K562 (cell line): ENCODE measurements around the gene FGF22. TPM values are rescaled to one million over a fixed set of nuclear protein-coding genes. Genes with fewer than 3 reads are reported as not detected.

ENCODE experiments used
- ATAC-seq: fragments of 200-7000 bp; cut with Tn5 transposase; 3 replicates; pipeline ENCODE4 v1.9.1; 2020; ENCODE audit warnings: moderate library complexity
- BruUV-seq: library from RNA; stranded (reverse); fragments of 400-500 nt; replicated peaks from 2 replicates; lab custom pipeline; 2021; lab: Mats Ljungman, UMichigan
- CTCF ChIA-PET: fragments of 300-600 bp; formaldehyde crosslinking; extraction: SDS; loops from one replicate; lab custom pipeline; 2021; ENCODE audit warnings: low intra/inter-chr PET ratio; lab: Yijun Ruan, JAX
- POLR2A ChIA-PET: fragments of 300-600, 350-650 bp; sonication (Branson Sonifier 250); formaldehyde crosslinking; extraction: SDS; loops from one replicate; lab custom pipeline; 2021; ENCODE audit warnings: antibody characterized with exemption, inconsistent platforms; lab: Yijun Ruan, JAX
- DNase-seq, 4 experiments: peaks; one replicate each; pipeline versions ENCODE4 v3.0.0 to v3.0.0-alpha.2; 2011 to 2018; ENCODE audit warnings: low spot score in 3 of 4, mixed read lengths in 3 of 4; ENCODE audit errors: extremely low read depth in 1 of 4
- FAIRE-seq: peaks from 2 replicates; lab custom pipeline; 2011; peaks lifted over from hg19 to GRCh38; lab: Jason Lieb, UNC
- H2AFZ ChIP-seq: 2 replicates; pipeline ENCODE4 v1.6.0; 2011; ENCODE audit warnings: low read depth, low read length, control low read depth, inconsistent platforms
- H3K27ac ChIP-seq: fragments of 200-600 bp; 3 replicates; pipeline ENCODE4 v1.8.0; 2011; ENCODE audit warnings: low read depth, mild to moderate bottlenecking, control low read depth, inconsistent platforms, low read length, moderate library complexity, mixed read lengths; ENCODE audit errors: extremely low read depth
- H3K27me3 ChIP-seq, 2 experiments: fragments of 300-600 bp in 1 of 2; 2 replicates in 1 of 2; 3 replicates in 1 of 2; pipeline versions ENCODE4 v1.6.0 to v1.8.0; 2011; ENCODE audit warnings: inconsistent platforms in 2 of 2, low read length in 2 of 2, mild to moderate bottlenecking in 1 of 2, mixed read lengths in 1 of 2, moderate library complexity in 1 of 2; ENCODE audit not compliant: control insufficient read depth in 2 of 2, insufficient read depth in 2 of 2
- H3K36me3 ChIP-seq: fragments of 300-600 bp; 3 replicates; pipeline ENCODE4 v1.8.0; 2011; ENCODE audit warnings: mild to moderate bottlenecking, low read length, inconsistent platforms; ENCODE audit not compliant: control insufficient read depth, insufficient read depth
- H3K4me1 ChIP-seq, 2 experiments: fragments of 200-600 bp in 1 of 2; replicated peaks in 1 of 2; 2 replicates in 1 of 2; 3 replicates in 1 of 2; pipeline versions ENCODE4 v1.5.1 to v1.8.0; 2011; ENCODE audit warnings: inconsistent platforms in 2 of 2, low read length in 2 of 2, mild to moderate bottlenecking in 1 of 2, mixed read lengths in 1 of 2, moderate library complexity in 1 of 2; ENCODE audit not compliant: control insufficient read depth in 2 of 2, insufficient read depth in 2 of 2
- H3K4me2 ChIP-seq: 2 replicates; pipeline ENCODE4 v1.6.1; 2011; ENCODE audit warnings: low read length, control low read depth, inconsistent platforms, mixed read lengths; ENCODE audit not compliant: insufficient read depth
- H3K4me3 ChIP-seq: fragments of 200-600 bp; sonication (generic), shearing (Covaris generic); 2 replicates; pipeline ENCODE4 v1.5.1; 2016; ENCODE audit warnings: control low read depth, inconsistent platforms
- H3K79me2 ChIP-seq: fragments of 200-600 bp; 3 replicates; pipeline ENCODE4 v1.8.0; 2011; ENCODE audit warnings: low read length, inconsistent platforms; ENCODE audit not compliant: control insufficient read depth, insufficient read depth
- H3K9ac ChIP-seq, 2 experiments: 2 replicates each; pipeline versions ENCODE4 v1.6.0 to v1.6.1; 2011; ENCODE audit warnings: low read depth in 2 of 2, low read length in 2 of 2, control low read depth in 1 of 2, inconsistent platforms in 1 of 2, mild to moderate bottlenecking in 1 of 2, mixed read lengths in 1 of 2; ENCODE audit not compliant: insufficient read depth in 1 of 2
- H3K9me1 ChIP-seq: one replicate; pipeline ENCODE4 v1.6.0; 2011; ENCODE audit warnings: inconsistent platforms, mild to moderate bottlenecking, low read length, moderate library complexity; ENCODE audit not compliant: control insufficient read depth, insufficient read depth
- H3K9me3 ChIP-seq: replicated peaks from 2 replicates; pipeline ENCODE4 v1.5.1; 2011; ENCODE audit warnings: low read depth, low read length, inconsistent platforms; ENCODE audit not compliant: control insufficient read depth, insufficient read depth
- H4K20me1 ChIP-seq: replicated peaks from 2 replicates; pipeline ENCODE4 v1.6.1; 2011; ENCODE audit warnings: low read length, inconsistent platforms, mixed read lengths; ENCODE audit not compliant: control insufficient read depth, insufficient read depth
- CHD1 ChIP-seq: fragments of 200-600 bp; sonication (generic); IDR thresholded peaks from one replicate; pipeline ENCODE4 v1.6.1; 2012; ENCODE audit warnings: mild to moderate bottlenecking, moderate library complexity, low read length, inconsistent platforms
- CHD2 ChIP-seq: IDR thresholded peaks from 2 replicates; pipeline ENCODE4 v1.6.1; 2011; ENCODE audit warnings: low read depth, low read length
- DACH1 ChIP-seq: fragments of 450-650 bp; IDR thresholded peaks from 2 replicates; pipeline ENCODE4 v1.6.1; 2018; ENCODE audit not compliant: partially characterized antibody
- DMBX1 ChIP-seq: fragments of 250-450 bp; sonication (Bioruptor Pico); IDR thresholded peaks from 2 replicates; pipeline ENCODE4 v1.8.0; 2022; ENCODE audit warnings: inconsistent platforms, mild to moderate bottlenecking, moderate library complexity, borderline replicate concordance
- ETV6 ChIP-seq, 3 experiments: fragments of 150-350 bp in 1 of 3; sonication (generic) in 1 of 3; formaldehyde crosslinking in 1 of 3; IDR thresholded peaks; 2 replicates each; pipeline versions ENCODE4 v1.6.1 to v1.8.0; 2014 to 2022; ENCODE audit warnings: borderline replicate concordance in 2 of 3, low read depth in 2 of 3, antibody characterized with exemption in 1 of 3, low read length in 1 of 3, mild to moderate bottlenecking in 1 of 3, missing genetic modification reagents in 1 of 3
- GATA2 ChIP-seq: sonication (generic); formaldehyde crosslinking; IDR thresholded peaks from 2 replicates; pipeline ENCODE4 v1.4.0; 2020; ENCODE audit warnings: mild to moderate bottlenecking, missing genetic modification reagents
- KAT8 ChIP-seq: fragments of 450-650 bp; IDR thresholded peaks from 2 replicates; pipeline ENCODE4 v1.6.1; 2016; ENCODE audit warnings: low read depth, mild to moderate bottlenecking
- MCM7 ChIP-seq, 2 experiments: fragments of 450-650 bp; IDR thresholded peaks; 2 replicates each; pipeline ENCODE4 v1.6.1; 2016 to 2018
- NCOR1 ChIP-seq: fragments of 450-650 bp; IDR thresholded peaks from 2 replicates; pipeline ENCODE4 v1.6.1; 2016; ENCODE audit warnings: mild to moderate bottlenecking, moderate library complexity
- SMAD3 ChIP-seq: fragments of 450-650 bp; formaldehyde crosslinking; conservative IDR thresholded peaks from 2 replicates; pipeline ENCODE4 v1.4.0; 2020; ENCODE audit warnings: mild to moderate bottlenecking
- SPI1 ChIP-seq: IDR thresholded peaks from 2 replicates; pipeline ENCODE4 v1.6.1; 2011; ENCODE audit warnings: low read depth, low read length, control low read depth, borderline replicate concordance
- XRCC4 ChIP-seq: IDR thresholded peaks from one replicate; pipeline ENCODE4 v1.6.1; 2011; ENCODE audit not compliant: insufficient read depth, insufficient read length; ENCODE audit errors: extremely low read depth
- WGBS: fragments of 100-300 bp; shearing (Covaris generic); methylation state at CpG from one replicate; pipeline ENCODE4 v1.1.6; 2016; ENCODE audit warnings: low coverage, mixed read lengths; ENCODE audit not compliant: insufficient coverage; ENCODE audit errors: missing lambda C conversion rate; 5-methylcytosine and 5-hydroxymethylcytosine counted together
- in situ Hi-C: fragments of 300-500 bp; cut with MboI; formaldehyde crosslinking; loops from 4 replicates; pipeline ENCODE4 v1.15.0; 2018; ENCODE audit warnings: inconsistent platforms, mixed read lengths
- intact Hi-C: fragments of 100-400 bp; cut with micrococcal nuclease; formaldehyde crosslinking; loops from 2 replicates; pipeline ENCODE4 v1.14.2; 2022
- polyA plus RNA-seq, 8 experiments: library from polyadenylated mRNA; depleted of rRNA in 4 of 8; stranded (reverse) in 5 of 8; unstranded in 3 of 8; fragments of >200 nt; fragmentation: Nextera tagmentation in 2 of 8; fragmentation: Illumina TruSeq in 1 of 8; extraction: Ambion mirVana in 2 of 8; extraction: Trizol in 1 of 8; gene quantifications; 2 replicates each; pipeline versions ENCODE4 v1.2.1 to v1.2.3, GENCODE V29; 2011 to 2014; ENCODE audit warnings: inconsistent platforms in 1 of 8, missing spikeins in 1 of 8
- total RNA-seq, 7 experiments: library from RNA; depleted of rRNA in 6 of 7; stranded (reverse); fragments of >200 nt in 6 of 7; fragmentation: Illumina TruSeq in 2 of 7; extraction: Trizol in 2 of 7; gene quantifications; 2 replicates each; pipeline versions ENCODE4 v1.2.1 to v1.2.3, GENCODE V29; 2011 to 2021; ENCODE audit warnings: low replicate concordance in 1 of 7
- TF ChIP-seq, protein P1 (sequence below): fragments of 200-400 bp; formaldehyde crosslinking; IDR thresholded peaks from 2 replicates; pipeline ENCODE4 v1.6.1; 2017; ENCODE audit warnings: mild to moderate bottlenecking, low read depth, low read length, moderate library complexity
- TF ChIP-seq, protein P2 (sequence below): sonication (generic); formaldehyde crosslinking; IDR thresholded peaks from 2 replicates; pipeline ENCODE4 v1.8.0; 2022; ENCODE audit warnings: missing genetic modification reagents, mild to moderate bottlenecking, borderline replicate concordance
- TF ChIP-seq, protein P3 (sequence below): sonication (generic); formaldehyde crosslinking; IDR thresholded peaks from 2 replicates; pipeline ENCODE4 v1.8.0; 2023; ENCODE audit warnings: missing genetic modification reagents, mild to moderate bottlenecking, borderline replicate concordance

Gene FGF22
- total and polyA plus RNA-seq, 9 of the 15 experiments (the other 6 are each of a cell fraction or from before 2014, with no cell fraction given): 0.14 to 2.2 (median 0.86) TPM; not detected in 4

DNA sequence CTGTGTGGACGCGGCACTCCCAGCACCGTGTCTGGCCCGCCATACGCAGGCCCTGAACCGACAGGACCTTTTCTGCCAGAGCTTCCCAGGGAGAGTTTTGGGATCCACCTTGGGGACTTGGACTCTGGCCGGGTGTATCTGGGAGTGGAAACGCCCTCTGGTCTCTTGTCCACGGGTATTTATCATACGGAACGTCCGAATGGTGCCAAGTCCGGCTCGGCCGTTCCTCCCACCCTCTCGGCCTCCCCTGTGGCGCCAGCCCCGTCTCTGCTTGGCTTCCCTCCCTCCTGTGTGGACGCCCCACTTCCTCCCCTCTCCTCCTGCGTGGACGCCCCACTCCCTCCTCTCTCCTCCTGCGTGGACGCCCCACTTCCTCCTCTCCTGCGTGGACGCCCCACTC lies 37.9 kb upstream of the FGF22 start:
- WGBS: 52% methylated on average over 16 of the region's 25 CpGs
- no TSS peak for BruUV-seq
- intact Hi-C loops: no loop called here
- 0 out of 2 replicates have a peak, but pooled peaks cover 2% of the 10 kb centered on the region for H3K9me3 ChIP-seq
- no peak overlapping the region for H3K27ac ChIP-seq
- DNase-seq (no peak), FAIRE-seq (no peak)
- in situ Hi-C loops: no loop called here
- H2AFZ ChIP-seq: no peak overlapping the region
- no peaks in the 10 kb centered on the region for H4K20me1 ChIP-seq
- no peak overlapping the region for H3K4me2 ChIP-seq
- no peaks in the 10 kb centered on the region for H3K36me3 ChIP-seq
- H3K27me3 ChIP-seq: no peaks in the 10 kb centered on the region
- CTCF ChIA-PET: no interaction called here
- H3K9me1 ChIP-seq: no peaks in the 10 kb centered on the region
- H3K4me3 ChIP-seq: no peak overlapping the region
- TF ChIP-seq, protein P1, sequence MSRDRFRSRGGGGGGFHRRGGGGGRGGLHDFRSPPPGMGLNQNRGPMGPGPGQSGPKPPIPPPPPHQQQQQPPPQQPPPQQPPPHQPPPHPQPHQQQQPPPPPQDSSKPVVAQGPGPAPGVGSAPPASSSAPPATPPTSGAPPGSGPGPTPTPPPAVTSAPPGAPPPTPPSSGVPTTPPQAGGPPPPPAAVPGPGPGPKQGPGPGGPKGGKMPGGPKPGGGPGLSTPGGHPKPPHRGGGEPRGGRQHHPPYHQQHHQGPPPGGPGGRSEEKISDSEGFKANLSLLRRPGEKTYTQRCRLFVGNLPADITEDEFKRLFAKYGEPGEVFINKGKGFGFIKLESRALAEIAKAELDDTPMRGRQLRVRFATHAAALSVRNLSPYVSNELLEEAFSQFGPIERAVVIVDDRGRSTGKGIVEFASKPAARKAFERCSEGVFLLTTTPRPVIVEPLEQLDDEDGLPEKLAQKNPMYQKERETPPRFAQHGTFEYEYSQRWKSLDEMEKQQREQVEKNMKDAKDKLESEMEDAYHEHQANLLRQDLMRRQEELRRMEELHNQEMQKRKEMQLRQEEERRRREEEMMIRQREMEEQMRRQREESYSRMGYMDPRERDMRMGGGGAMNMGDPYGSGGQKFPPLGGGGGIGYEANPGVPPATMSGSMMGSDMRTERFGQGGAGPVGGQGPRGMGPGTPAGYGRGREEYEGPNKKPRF: no peak
- TF ChIP-seq, protein P2, sequence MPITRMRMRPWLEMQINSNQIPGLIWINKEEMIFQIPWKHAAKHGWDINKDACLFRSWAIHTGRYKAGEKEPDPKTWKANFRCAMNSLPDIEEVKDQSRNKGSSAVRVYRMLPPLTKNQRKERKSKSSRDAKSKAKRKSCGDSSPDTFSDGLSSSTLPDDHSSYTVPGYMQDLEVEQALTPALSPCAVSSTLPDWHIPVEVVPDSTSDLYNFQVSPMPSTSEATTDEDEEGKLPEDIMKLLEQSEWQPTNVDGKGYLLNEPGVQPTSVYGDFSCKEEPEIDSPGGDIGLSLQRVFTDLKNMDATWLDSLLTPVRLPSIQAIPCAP (CRISPR knock-in tag): no peak
- no peak for TF ChIP-seq KAT8
- no peak for TF ChIP-seq DMBX1 (CRISPR knock-in tag)
- no peak for TF ChIP-seq MCM7 (IDR thresholded peaks at IDR 0.05)
- no peak for TF ChIP-seq CHD2
- no peak for TF ChIP-seq NCOR1
- no peak for TF ChIP-seq SMAD3
- no peak for TF ChIP-seq XRCC4
- no peak for TF ChIP-seq DACH1
- no peak for TF ChIP-seq SPI1
- TF ChIP-seq GATA2 (CRISPR knock-in tag): no peak
- TF ChIP-seq ETV6 (IDR thresholded peaks at IDR 0.05; ENCODE audit: borderline replicate concordance in 1 of 2, low read depth in 2 of 2, low read length in 1 of 2): no peak
- TF ChIP-seq ETV6 (CRISPR knock-in tag; IDR thresholded peaks at IDR 0.05; ENCODE audit: borderline replicate concordance): no peak
- no peak for TF ChIP-seq CHD1
- TF ChIP-seq, protein P3, sequence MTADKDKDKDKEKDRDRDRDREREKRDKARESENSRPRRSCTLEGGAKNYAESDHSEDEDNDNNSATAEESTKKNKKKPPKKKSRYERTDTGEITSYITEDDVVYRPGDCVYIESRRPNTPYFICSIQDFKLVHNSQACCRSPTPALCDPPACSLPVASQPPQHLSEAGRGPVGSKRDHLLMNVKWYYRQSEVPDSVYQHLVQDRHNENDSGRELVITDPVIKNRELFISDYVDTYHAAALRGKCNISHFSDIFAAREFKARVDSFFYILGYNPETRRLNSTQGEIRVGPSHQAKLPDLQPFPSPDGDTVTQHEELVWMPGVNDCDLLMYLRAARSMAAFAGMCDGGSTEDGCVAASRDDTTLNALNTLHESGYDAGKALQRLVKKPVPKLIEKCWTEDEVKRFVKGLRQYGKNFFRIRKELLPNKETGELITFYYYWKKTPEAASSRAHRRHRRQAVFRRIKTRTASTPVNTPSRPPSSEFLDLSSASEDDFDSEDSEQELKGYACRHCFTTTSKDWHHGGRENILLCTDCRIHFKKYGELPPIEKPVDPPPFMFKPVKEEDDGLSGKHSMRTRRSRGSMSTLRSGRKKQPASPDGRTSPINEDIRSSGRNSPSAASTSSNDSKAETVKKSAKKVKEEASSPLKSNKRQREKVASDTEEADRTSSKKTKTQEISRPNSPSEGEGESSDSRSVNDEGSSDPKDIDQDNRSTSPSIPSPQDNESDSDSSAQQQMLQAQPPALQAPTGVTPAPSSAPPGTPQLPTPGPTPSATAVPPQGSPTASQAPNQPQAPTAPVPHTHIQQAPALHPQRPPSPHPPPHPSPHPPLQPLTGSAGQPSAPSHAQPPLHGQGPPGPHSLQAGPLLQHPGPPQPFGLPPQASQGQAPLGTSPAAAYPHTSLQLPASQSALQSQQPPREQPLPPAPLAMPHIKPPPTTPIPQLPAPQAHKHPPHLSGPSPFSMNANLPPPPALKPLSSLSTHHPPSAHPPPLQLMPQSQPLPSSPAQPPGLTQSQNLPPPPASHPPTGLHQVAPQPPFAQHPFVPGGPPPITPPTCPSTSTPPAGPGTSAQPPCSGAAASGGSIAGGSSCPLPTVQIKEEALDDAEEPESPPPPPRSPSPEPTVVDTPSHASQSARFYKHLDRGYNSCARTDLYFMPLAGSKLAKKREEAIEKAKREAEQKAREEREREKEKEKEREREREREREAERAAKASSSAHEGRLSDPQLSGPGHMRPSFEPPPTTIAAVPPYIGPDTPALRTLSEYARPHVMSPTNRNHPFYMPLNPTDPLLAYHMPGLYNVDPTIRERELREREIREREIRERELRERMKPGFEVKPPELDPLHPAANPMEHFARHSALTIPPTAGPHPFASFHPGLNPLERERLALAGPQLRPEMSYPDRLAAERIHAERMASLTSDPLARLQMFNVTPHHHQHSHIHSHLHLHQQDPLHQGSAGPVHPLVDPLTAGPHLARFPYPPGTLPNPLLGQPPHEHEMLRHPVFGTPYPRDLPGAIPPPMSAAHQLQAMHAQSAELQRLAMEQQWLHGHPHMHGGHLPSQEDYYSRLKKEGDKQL (CRISPR knock-in tag): no peak
- TF ChIP-seq, all 486 proteins: peak for 0
- POLR2A ChIA-PET: no interaction called here
- H3K9ac ChIP-seq: no peak overlapping the region
- H3K79me2 ChIP-seq: no peaks in the 10 kb centered on the region
- peaks cover 3 to 39% of the 10 kb centered on the region in 2 experiments; a peak in 3 of 5 replicates for H3K4me1 ChIP-seq
- no peak for ATAC-seq
